Skin epidermis (tissue), 12 donors: ENCODE data around the gene DMD.

Source experiments
- H3K27ac ChIP-seq, 21 experiments: fragments of 200-600 bp; sonication (generic) in 11 of 21; one replicate each; pipeline ENCODE4 v1.5.0; 2020; ENCODE audit warnings: mild to moderate bottlenecking in 3 of 21, inconsistent platforms in 2 of 21, moderate library complexity in 2 of 21
- H3K4me3 ChIP-seq, 7 experiments: fragments of 200-600 bp; sonication (generic) in 2 of 7; one replicate each; pipeline ENCODE4 v1.5.0; 2020; ENCODE audit warnings: inconsistent platforms in 2 of 7, mild to moderate bottlenecking in 2 of 7, moderate library complexity in 1 of 7

Gene DMD

DNA sequence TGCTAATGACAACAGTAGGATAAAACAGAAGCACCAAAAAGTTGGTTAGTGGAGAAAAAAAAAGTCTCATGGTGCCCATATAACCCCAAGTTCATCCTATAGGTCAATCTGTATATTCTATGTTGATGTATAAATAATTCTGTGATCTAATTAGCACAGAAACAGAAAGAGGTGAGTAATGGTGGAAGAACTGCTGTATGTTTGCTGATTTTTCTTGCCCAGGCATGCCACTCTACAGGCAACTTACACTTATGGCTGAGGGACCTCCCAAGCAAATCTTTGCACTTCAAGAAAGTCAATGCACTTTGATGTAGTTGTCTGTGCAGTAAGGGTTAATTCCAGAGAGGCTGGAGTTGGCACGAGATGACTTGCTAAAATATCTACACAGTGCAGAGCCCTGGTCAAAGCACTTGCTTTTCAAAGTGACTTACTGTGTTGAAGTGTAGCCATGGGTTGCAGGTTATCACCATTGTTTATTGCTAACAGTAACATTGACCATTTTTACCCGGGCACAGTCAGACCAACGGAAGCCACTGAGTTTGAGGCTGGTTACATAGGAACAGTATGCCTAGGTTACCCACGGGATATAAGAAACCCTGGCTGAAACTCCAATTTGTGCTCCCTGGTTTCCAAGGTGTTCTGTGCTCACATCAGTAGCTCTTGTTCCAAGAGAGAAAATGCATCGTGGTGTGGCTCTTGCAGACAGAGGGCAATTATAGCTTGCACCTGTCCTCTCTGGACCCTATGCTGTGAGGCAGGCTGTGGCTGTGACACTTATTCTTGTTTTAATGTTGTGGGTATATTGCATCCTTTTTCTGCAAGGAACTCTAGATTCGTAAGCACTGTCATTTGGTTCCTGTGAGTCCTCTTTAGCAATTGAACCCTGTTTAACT, 1998.2 kb downstream of the DMD start:
- Histone ChIP-seq H3K27ac (no peak overlapping the region), H3K4me3 (no peak overlapping the region)

GRCh38 chrX:31209005-31209628, 2002.2 kb downstream of the DMD start:
- H3K27ac ChIP-seq: no peak overlapping the region
- H3K4me3 ChIP-seq: no peak overlapping the region

GRCh38 chrX:31201503-31201902, 2009.8 kb downstream of the DMD start:
- no peak overlapping the region for H3K4me3 ChIP-seq

GRCh38 chrX:31200430-31200829, 2010.9 kb downstream of the DMD start:
- Histone ChIP-seq H3K4me3 (no peak overlapping the region), H3K27ac (no peak overlapping the region)

More at GRCh38 chrX:31201503-31201902, 2009.8 kb downstream of the DMD start:
- H3K27ac ChIP-seq: no peak overlapping the region

- no peak overlapping the region for H3K27ac ChIP-seq
- H3K4me3 ChIP-seq: no peak overlapping the region
Measured at GRCh38 chrX:31199840-31200114, 2011.6 kb downstream of the DMD start.

DNA sequence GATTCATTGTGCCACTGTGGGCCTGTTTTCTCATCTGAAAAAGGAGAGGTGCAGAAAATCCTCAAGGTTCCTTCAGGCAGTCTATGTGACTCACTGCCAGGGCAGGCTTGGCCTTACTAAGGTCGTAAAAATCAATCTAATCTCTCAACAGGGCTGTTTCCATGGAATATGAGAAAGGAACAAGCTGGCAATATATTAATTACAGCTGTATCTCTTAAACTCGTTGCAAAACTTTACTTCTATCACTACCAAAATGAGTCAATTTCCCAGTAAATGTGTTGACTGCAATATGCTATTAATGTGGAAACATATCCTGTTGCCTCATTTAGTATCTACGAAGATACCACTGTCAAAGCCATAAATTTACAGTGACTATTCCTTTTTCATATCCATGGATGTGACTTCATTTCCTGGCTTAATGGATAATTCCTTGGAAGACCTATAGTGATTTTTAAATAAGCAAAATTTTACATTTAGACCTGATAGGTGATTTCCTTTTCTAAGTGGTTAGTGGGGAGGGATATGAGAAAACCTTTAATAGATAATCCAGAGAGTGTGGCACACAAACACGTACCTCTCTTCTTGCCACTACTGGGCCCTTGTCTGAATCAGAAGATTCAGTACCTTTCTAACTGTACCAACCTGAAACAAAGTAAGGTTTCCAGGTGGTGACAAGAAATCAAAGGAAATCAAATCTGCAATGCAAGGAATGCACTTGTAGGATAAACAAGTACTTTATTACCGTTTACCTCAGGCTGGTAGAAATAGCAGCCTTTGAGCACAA, 2012.1 kb downstream of the DMD start:
- H3K27ac ChIP-seq: no peak overlapping the region

GRCh38 chrX:31190221-31190975, 2021.0 kb downstream of the DMD start:
- Histone ChIP-seq H3K27ac (no peak overlapping the region), H3K4me3 (no peak overlapping the region)

More for the DNA sequence above, 2012.1 kb downstream of the DMD start:
- no peak overlapping the region for H3K4me3 ChIP-seq

- no peak overlapping the region for H3K27ac ChIP-seq
Measured at GRCh38 chrX:31186693-31187338, 2024.5 kb downstream of the DMD start.

DNA sequence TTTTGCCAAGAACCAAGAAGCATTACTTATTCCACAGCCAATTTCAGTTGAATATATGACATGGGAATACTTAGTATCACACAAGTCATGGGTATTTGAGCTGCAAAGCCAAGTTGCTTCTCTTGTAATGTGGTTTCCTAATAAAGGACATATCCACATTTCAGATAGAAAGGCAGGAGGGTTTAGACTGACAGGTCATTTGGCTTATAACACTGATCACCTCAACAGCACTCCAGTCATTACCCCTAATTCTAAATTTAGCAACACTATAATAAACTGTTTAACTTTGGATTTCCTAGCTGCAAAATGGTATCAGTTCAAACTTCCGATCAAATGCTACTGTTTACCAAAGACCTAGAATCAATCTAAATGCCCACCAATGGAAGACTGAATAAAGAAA, 2025.5 kb downstream of the DMD start:
- Histone ChIP-seq H3K4me3 (no peak overlapping the region), H3K27ac (no peak overlapping the region)

More at GRCh38 chrX:31186693-31187338, 2024.5 kb downstream of the DMD start:
- no peak overlapping the region for H3K4me3 ChIP-seq

GRCh38 chrX:31181377-31182000, 2029.9 kb downstream of the DMD start:
- H3K27ac ChIP-seq: no peak overlapping the region
- H3K4me3 ChIP-seq: no peak overlapping the region

DNA sequence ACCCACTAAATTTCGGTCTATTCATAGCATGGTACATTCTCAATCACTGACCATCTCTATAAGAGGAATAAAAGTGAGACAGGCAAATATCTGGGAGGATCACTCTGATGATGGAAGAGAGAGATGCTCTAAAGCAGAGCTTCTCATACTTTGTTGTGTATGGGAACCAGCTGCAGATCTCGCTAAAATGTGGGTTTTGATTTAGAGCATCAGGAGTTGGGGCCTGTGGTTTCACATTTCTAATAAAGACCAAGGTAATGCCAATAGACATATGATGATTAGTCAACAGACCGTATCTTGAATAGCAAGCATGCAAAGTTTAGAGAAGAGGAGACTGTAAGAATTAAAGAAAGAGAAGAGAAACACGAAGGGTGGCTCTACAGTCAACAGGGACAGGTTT, 2032.1 kb downstream of the DMD start:
- no peak overlapping the region for H3K4me3 ChIP-seq

GRCh38 chrX:31178769-31179125, 2032.6 kb downstream of the DMD start:
- Histone ChIP-seq H3K27ac (no peak overlapping the region), H3K4me3 (no peak overlapping the region)

More for the DNA sequence above, 2032.1 kb downstream of the DMD start:
- H3K27ac ChIP-seq: no peak overlapping the region

- H3K27ac ChIP-seq: no peak overlapping the region
- no peak overlapping the region for H3K4me3 ChIP-seq
Measured at GRCh38 chrX:31178064-31178768, 2033.1 kb downstream of the DMD start.

- Histone ChIP-seq H3K27ac (no peak overlapping the region), H3K4me3 (no peak overlapping the region)
Measured at GRCh38 chrX:31170792-31171191, 2040.6 kb downstream of the DMD start.

GRCh38 chrX:31168551-31168950, 2042.8 kb downstream of the DMD start:
- Histone ChIP-seq H3K4me3 (no peak overlapping the region), H3K27ac (no peak overlapping the region)

DNA sequence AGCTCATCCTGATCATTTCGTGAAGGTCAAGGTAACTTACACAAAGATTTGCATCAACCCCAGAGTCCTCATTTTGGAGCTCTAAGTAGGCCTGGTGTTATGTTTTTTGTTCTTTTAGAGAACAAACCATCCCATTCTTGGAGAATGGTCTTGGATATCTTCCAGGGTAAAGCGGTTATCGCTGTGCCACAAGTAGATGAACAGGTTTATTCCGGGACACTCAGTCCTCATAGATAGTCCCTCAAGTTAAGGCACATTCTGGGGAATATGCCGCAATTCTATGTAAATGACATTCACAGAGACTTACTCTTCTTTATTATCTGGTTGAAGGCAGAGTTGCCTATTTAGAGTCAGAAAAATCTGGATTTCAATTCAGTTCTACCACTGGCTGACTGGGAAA, 2044.5 kb downstream of the DMD start:
- Histone ChIP-seq H3K4me3 (no peak overlapping the region), H3K27ac (no peak overlapping the region)

DNA sequence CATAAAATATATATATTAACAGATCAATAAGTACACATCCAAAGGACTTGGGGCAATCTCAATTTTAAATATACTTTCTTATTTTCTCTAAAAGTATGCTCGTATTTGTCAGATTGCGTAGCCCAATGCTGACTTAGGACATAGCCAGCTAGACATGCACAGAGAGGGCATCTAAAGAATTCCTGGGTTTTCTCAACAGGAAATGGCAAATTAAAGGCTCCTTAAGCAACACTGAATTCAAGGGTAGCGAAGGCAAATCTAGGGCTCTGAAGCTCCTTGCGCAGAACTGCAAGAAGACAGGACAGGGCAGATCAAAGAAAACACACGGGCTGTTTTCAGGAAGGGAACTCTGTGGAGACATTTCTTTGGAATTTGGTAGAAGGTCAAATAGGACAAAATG, 2044.9 kb downstream of the DMD start:
- Histone ChIP-seq H3K4me3 (no peak overlapping the region), H3K27ac (no peak overlapping the region)

DNA sequence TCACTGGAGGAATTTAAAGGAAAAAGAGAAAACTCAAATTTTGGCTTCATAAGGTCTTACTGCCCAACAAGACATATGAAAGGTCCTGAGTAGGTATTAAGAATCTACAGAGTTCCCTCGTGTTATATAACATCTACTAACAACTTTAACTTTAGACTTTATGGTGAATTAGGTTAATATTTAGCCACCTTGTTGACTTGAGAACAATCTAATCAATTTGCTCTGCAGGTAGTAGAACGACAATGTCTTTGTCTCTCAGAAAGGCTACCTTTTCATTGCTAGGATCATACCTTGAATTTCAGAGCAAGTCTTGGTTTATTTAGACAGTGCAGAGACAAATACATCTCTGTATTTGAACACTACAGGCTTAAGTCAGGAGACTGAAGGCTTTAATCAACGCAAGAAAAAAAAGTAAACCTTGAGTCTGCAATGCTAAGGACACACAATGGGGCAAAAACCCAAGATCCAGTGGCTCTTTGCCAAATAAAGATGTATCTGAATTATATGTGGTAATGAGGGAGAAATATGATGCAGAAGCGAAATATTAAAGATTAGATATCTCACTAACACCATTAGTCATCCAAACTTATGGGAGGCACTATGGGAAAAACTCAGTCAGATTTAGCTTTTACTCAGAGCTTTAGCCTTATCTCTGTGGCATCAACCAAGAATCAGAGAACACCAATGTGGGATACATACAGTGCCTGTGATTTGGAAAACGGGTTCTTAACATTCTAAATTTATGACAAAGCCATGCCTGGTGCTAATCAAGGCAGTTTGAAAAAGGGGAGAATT, 2045.9 kb downstream of the DMD start:
- Histone ChIP-seq H3K4me3 (no peak overlapping the region), H3K27ac (no peak overlapping the region)
